ENCODE data around the gene FBXW8. TPM values are rescaled to one million over a fixed set of nuclear protein-coding genes. Genes with fewer than 3 reads are reported as not detected.

Gene FBXW8
- total RNA-seq, 1 experiment from 2014 or later: 20.6 TPM

GRCh38 chr12:116901612-116902011 lies 9.1 kb upstream of the FBXW8 start:
- H3K4me2 ChIP-seq: no peak overlapping the region
- no peaks in the 10 kb centered on the region for H3K9me3 ChIP-seq (ENCODE audit: insufficient read depth, low read depth)
- TF ChIP-seq, protein P1, sequence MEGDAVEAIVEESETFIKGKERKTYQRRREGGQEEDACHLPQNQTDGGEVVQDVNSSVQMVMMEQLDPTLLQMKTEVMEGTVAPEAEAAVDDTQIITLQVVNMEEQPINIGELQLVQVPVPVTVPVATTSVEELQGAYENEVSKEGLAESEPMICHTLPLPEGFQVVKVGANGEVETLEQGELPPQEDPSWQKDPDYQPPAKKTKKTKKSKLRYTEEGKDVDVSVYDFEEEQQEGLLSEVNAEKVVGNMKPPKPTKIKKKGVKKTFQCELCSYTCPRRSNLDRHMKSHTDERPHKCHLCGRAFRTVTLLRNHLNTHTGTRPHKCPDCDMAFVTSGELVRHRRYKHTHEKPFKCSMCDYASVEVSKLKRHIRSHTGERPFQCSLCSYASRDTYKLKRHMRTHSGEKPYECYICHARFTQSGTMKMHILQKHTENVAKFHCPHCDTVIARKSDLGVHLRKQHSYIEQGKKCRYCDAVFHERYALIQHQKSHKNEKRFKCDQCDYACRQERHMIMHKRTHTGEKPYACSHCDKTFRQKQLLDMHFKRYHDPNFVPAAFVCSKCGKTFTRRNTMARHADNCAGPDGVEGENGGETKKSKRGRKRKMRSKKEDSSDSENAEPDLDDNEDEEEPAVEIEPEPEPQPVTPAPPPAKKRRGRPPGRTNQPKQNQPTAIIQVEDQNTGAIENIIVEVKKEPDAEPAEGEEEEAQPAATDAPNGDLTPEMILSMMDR (conservative IDR thresholded peaks at IDR 0.05): no peak
- TF ChIP-seq EZH2 (IDR thresholded peaks at IDR 0.05; ENCODE audit: low read depth): no peak
- no peak overlapping the region for H3K27ac ChIP-seq
- intact Hi-C loops (cut with micrococcal nuclease; ENCODE audit: unreplicated experiment): no loop called here
- ChIA-PET CTCF (interaction anchor here (0.7 kb wide), 1 partner anchor 234 kb away, joined by 7 read pairs; no protein-coding TSS in a partner anchor), POLR2A (ENCODE audit: unreplicated experiment) (no interaction called here)
- no peak for DNase-seq
- H4K20me1 ChIP-seq (ENCODE audit: insufficient read depth): no peaks in the 10 kb centered on the region
- H3K4me1 ChIP-seq (replicated peaks; ENCODE audit: insufficient read depth): no peaks in the 10 kb centered on the region
- 0 out of 2 replicates have a peak, but pooled peaks cover 2% of the 10 kb centered on the region for H3F3A ChIP-seq (ENCODE audit: insufficient read depth, low read depth)
- H3K4me3 ChIP-seq: no peak overlapping the region
- H3K79me2 ChIP-seq (ENCODE audit: low read depth): no peaks in the 10 kb centered on the region
- H3K9me2 ChIP-seq (ENCODE audit: insufficient read depth): no peaks in the 10 kb centered on the region
- no TSS peak for BruUV-seq (replicated peaks)
- H3K27me3 ChIP-seq (ENCODE audit: insufficient read depth, low read depth): no peaks in the 10 kb centered on the region
- no peaks in the 10 kb centered on the region for H3K36me3 ChIP-seq (ENCODE audit: low read depth)
- no peak overlapping the region for H2AFZ ChIP-seq

DNA sequence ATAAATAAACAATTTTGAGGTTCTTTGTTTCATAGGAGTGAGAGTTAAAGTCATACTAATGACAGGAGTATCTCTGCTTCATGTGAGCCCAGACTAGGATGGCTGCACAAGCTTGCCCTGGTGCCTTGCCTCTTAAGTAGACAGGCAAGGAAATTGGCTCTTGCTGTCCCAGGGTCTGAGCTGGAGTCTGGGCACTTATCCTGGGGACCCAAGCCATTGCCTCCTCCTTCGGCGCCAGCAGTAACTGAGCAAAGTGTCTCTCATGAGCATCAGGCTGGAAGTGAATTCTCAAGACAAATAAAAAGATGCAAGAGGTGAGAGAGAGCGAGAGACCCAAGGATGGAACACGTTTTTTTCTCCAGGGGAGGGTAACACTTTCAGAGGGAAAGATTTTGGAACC lies 6.9 kb upstream of the FBXW8 start:
- BruUV-seq (replicated peaks): no TSS peak
- Histone ChIP-seq H3K4me3 (no peak overlapping the region), H3K27ac (no peak overlapping the region), H3K9me2 (ENCODE audit: insufficient read depth) (no peaks in the 10 kb centered on the region), H3F3A (ENCODE audit: insufficient read depth, low read depth) (no peaks in the 10 kb centered on the region), H2AFZ (no peak overlapping the region), H4K20me1 (ENCODE audit: insufficient read depth) (no peaks in the 10 kb centered on the region), H3K79me2 (ENCODE audit: low read depth) (no peaks in the 10 kb centered on the region), H3K4me2 (no peak overlapping the region), H3K27me3 (ENCODE audit: insufficient read depth, low read depth) (no peaks in the 10 kb centered on the region), H3K4me1 (replicated peaks; ENCODE audit: insufficient read depth) (no peaks in the 10 kb centered on the region), H3K36me3 (ENCODE audit: low read depth) (no peaks in the 10 kb centered on the region), H3K9me3 (ENCODE audit: insufficient read depth, low read depth) (no peaks in the 10 kb centered on the region)
- intact Hi-C loops (cut with micrococcal nuclease; ENCODE audit: unreplicated experiment): no loop called here
- TF ChIP-seq EZH2 (IDR thresholded peaks at IDR 0.05; ENCODE audit: low read depth): no peak
- TF ChIP-seq, protein P1 (conservative IDR thresholded peaks at IDR 0.05): no peak
- no peak for DNase-seq
- POLR2A ChIA-PET (ENCODE audit: unreplicated experiment): no interaction called here
- CTCF ChIA-PET: no interaction called here

GRCh38 chr12:116906285-116906684 lies 4.5 kb upstream of the FBXW8 start:
- Histone ChIP-seq H2AFZ (no peak overlapping the region), H3K4me1 (replicated peaks; ENCODE audit: insufficient read depth) (0 out of 2 replicates have a peak, but pooled peaks cover 4% of the 10 kb centered on the region), H3K79me2 (ENCODE audit: low read depth) (peaks cover 9% of the 10 kb centered on the region), H4K20me1 (ENCODE audit: insufficient read depth) (no peaks in the 10 kb centered on the region), H3K4me3 (no peak overlapping the region), H3K9me3 (ENCODE audit: insufficient read depth, low read depth) (no peaks in the 10 kb centered on the region), H3K9me2 (ENCODE audit: insufficient read depth) (no peaks in the 10 kb centered on the region), H3K36me3 (ENCODE audit: low read depth) (no peaks in the 10 kb centered on the region), H3K27ac (no peak overlapping the region), H3F3A (ENCODE audit: insufficient read depth, low read depth) (peaks cover 5% of the 10 kb centered on the region; the same call in 1 of the 2 replicates), H3K27me3 (ENCODE audit: insufficient read depth, low read depth) (no peaks in the 10 kb centered on the region), H3K4me2 (no peak overlapping the region)
- ChIA-PET POLR2A (ENCODE audit: unreplicated experiment) (no interaction called here), CTCF (no interaction called here)
- TF ChIP-seq EZH2 (IDR thresholded peaks at IDR 0.05; ENCODE audit: low read depth): no peak
- intact Hi-C loops (cut with micrococcal nuclease; ENCODE audit: unreplicated experiment): no loop called here
- DNase-seq: no peak
- BruUV-seq (replicated peaks): no TSS peak

- Histone ChIP-seq H3K4me2 (peak overlapping the region; percentile 95), H2AFZ (peak overlapping the region; percentile 98), H4K20me1 (ENCODE audit: insufficient read depth) (no peaks in the 10 kb centered on the region; the same call in 1 of the 2 replicates), H3K9me2 (ENCODE audit: insufficient read depth) (no peaks in the 10 kb centered on the region), H3K4me1 (replicated peaks; ENCODE audit: insufficient read depth) (peaks cover 35% of the 10 kb centered on the region), H3K9me3 (ENCODE audit: insufficient read depth, low read depth) (no peaks in the 10 kb centered on the region), H3K27me3 (ENCODE audit: insufficient read depth, low read depth) (no peaks in the 10 kb centered on the region), H3K27ac (peak overlapping the region; percentile 56), H3K36me3 (ENCODE audit: low read depth) (no peaks in the 10 kb centered on the region), H3K79me2 (ENCODE audit: low read depth) (peaks cover 49% of the 10 kb centered on the region), H3F3A (ENCODE audit: insufficient read depth, low read depth) (peaks cover 15% of the 10 kb centered on the region), H3K4me3 (peak overlapping the region; percentile 99)
- BruUV-seq (replicated peaks): no TSS peak
- no peak for TF ChIP-seq EZH2 (IDR thresholded peaks at IDR 0.05; ENCODE audit: low read depth)
- TF ChIP-seq, protein P1 (conservative IDR thresholded peaks at IDR 0.05): no peak
- intact Hi-C loops (cut with micrococcal nuclease; ENCODE audit: unreplicated experiment): no loop called here
- ChIA-PET CTCF (no interaction called here), POLR2A (ENCODE audit: unreplicated experiment) (no interaction called here)
- DNase-seq: no peak
Observed at GRCh38 chr12:116910280-116910644, 488 bp upstream of the FBXW8 start.

Measured in PC-9 (cell line).